Loucy (cell line): ENCODE measurements around the gene LEPROT.

Experiments used
- CTCF ChIP-seq: fragments of 200-600 bp; sonication (generic); conservative IDR thresholded peaks from 2 replicates; pipeline ENCODE4 v1.5.1; 2014; ENCODE audit warnings: mild to moderate bottlenecking, antibody characterized with exemption, low read length
- EZH2phosphoT487 ChIP-seq: fragments of 200-600 bp; IDR thresholded peaks from 2 replicates; pipeline ENCODE4 v1.6.1; 2018; ENCODE audit warnings: antibody characterized with exemption, mild to moderate bottlenecking, moderate library complexity, borderline replicate concordance

- TF ChIP-seq CTCF (no peak), EZH2phosphoT487 (no peak)
These were observed 533 bp upstream of the LEPROT start for GRCh38 chr1:65419681-65420589.
